A549 (cell line): ENCODE measurements around the gene CISH.

Experiments
- BHLHE40 ChIP-seq: IDR thresholded peaks from 2 replicates; pipeline ENCODE4 v1.6.1; 2012; ENCODE audit warnings: low read depth, low read length, inconsistent platforms
- HDAC2 ChIP-seq: fragments of 200-600 bp; sonication (generic); IDR thresholded peaks from 2 replicates; pipeline ENCODE4 v1.6.1; 2016
- JUN ChIP-seq, 2 experiments: fragments of >200 bp; sonication (Bioruptor Twin); formaldehyde crosslinking; IDR thresholded peaks; 2 replicates in 1 of 2; 3 replicates in 1 of 2; pipeline ENCODE4 v1.6.1; 2016 to 2017
- MAFK ChIP-seq: fragments of 450-650 bp; IDR thresholded peaks from 2 replicates; pipeline ENCODE4 v1.6.1; 2014; ENCODE audit not compliant: partially characterized antibody
- PHF8 ChIP-seq: fragments of 200-600 bp; sonication (generic); IDR thresholded peaks from 2 replicates; pipeline ENCODE4 v1.6.1; 2016; ENCODE audit warnings: low read depth, mild to moderate bottlenecking, antibody characterized with exemption, moderate library complexity, borderline replicate concordance
- POLR2A ChIP-seq: IDR thresholded peaks from 2 replicates; pipeline ENCODE4 v1.6.1; 2012; ENCODE audit warnings: mild to moderate bottlenecking, low read length
- REST ChIP-seq: fragments of 200-600 bp; sonication (generic); IDR thresholded peaks from 2 replicates; pipeline ENCODE4 v1.6.1; 2016; ENCODE audit warnings: antibody characterized with exemption, mild to moderate bottlenecking, moderate library complexity
- RFX5 ChIP-seq: fragments of 450-650 bp; IDR thresholded peaks from 2 replicates; pipeline ENCODE4 v1.7.1; 2014; ENCODE audit warnings: antibody characterized with exemption, mild to moderate bottlenecking, moderate library complexity
- TF ChIP-seq, protein P1 (sequence below): fragments of >200 bp; sonication (Bioruptor Twin); formaldehyde crosslinking; IDR thresholded peaks from 3 replicates; pipeline ENCODE4 v1.5.1; 2016

- TF ChIP-seq REST, result no peak
- no peak for TF ChIP-seq MAFK
- TF ChIP-seq POLR2A, result no peak
- no peak for TF ChIP-seq PHF8
- no peak for TF ChIP-seq BHLHE40
- no peak for TF ChIP-seq HDAC2
- TF ChIP-seq, protein P1, sequence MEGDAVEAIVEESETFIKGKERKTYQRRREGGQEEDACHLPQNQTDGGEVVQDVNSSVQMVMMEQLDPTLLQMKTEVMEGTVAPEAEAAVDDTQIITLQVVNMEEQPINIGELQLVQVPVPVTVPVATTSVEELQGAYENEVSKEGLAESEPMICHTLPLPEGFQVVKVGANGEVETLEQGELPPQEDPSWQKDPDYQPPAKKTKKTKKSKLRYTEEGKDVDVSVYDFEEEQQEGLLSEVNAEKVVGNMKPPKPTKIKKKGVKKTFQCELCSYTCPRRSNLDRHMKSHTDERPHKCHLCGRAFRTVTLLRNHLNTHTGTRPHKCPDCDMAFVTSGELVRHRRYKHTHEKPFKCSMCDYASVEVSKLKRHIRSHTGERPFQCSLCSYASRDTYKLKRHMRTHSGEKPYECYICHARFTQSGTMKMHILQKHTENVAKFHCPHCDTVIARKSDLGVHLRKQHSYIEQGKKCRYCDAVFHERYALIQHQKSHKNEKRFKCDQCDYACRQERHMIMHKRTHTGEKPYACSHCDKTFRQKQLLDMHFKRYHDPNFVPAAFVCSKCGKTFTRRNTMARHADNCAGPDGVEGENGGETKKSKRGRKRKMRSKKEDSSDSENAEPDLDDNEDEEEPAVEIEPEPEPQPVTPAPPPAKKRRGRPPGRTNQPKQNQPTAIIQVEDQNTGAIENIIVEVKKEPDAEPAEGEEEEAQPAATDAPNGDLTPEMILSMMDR, result no peak
- TF ChIP-seq RFX5, result no peak
- TF ChIP-seq JUN (IDR thresholded peaks at IDR 0.05), result no peak
Measured at GRCh38 chr3:50612234-50612882, 784 bp upstream of the CISH start.
